ENCODE measurements around the gene KPTN.

Gene KPTN

DNA sequence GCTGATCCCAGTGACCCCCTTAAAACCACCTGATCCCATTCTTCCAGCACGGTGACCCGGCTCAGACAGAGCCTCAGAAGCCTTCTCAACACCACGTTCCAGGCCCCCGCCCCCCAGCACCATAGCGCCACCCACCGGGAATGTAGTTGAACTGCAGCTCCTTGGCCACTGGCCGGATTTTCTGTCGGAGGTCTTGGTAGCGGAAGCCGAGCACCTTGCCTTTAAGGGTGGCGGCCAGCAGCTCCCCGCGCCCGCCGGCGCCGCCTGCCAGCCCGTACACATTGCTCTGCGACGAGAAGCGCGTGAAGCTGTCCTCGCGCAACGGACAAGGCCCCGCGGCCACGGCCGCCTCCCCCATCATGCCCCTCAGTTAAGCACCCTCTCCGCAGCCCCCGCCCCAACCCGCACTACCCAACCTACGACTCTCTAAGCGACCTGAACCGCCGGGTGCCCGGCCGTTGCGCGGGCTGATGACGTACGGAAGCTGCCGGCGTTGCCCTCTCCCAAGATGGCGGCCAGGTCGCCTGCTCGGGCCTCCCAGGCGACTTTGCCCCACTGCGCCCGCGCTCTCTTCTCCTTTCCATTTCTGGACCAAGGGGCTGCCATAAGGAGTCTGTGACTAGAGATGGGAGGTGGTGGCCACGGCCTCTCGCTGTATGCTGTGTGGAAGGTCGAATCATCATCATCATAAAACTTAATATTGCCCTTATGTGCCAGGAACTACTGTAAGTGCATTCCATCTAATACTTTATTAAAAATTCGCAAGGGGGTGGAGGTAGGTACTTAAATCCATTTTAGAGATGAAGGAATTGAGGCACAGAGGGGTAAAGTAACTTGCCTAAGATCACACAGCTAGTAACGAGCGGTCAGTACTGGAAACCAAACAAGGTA is at the start of gene KPTN:
KPTN (minus strand) TSS at position 420 of the 891 bp plus-strand sequence; CDS start at position 361, 59 bp downstream.
- peak; percentile 70 to 96 (median 89) for DNase-seq
- intact Hi-C loops (cut with DNase I), result no loop called here

DNA sequence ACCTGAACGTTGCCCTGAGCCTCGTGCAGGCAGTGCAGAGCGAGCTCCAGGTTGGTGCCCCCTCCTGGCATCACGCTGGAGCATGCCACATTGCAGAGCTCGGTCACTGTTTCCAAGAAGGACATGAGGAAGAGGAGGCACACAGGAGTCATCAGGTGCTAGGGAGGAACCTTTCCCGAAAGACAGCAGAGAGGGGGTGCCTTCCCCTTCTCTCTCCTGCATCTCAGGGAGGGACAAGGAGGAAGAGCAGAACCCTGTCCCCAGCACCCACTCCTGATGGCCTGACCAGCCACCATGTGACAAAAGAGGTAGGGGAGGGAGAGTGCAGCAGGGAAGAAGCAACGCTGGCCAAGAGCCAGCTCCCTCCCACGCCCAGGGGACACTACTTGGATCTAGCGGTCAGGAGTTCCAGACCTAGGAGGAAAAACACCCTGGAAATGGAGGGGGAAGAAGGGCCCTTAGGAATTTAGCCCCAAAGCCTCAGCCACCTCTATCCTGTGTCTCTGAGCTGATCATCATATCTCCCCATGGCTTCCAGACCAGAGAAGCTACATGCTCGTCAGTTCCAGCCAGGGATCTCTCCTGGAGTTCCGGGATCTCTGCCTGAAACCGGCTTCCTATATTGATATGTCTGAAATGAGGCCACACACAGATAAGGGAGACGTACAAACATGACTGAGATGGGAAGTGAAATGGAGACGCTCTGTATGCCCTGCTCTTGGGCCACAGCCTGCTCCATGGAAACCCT is 47.8 kb upstream of the KPTN start:
- no peak for DNase-seq
- intact Hi-C loops (cut with DNase I), result no loop called here

DNA sequence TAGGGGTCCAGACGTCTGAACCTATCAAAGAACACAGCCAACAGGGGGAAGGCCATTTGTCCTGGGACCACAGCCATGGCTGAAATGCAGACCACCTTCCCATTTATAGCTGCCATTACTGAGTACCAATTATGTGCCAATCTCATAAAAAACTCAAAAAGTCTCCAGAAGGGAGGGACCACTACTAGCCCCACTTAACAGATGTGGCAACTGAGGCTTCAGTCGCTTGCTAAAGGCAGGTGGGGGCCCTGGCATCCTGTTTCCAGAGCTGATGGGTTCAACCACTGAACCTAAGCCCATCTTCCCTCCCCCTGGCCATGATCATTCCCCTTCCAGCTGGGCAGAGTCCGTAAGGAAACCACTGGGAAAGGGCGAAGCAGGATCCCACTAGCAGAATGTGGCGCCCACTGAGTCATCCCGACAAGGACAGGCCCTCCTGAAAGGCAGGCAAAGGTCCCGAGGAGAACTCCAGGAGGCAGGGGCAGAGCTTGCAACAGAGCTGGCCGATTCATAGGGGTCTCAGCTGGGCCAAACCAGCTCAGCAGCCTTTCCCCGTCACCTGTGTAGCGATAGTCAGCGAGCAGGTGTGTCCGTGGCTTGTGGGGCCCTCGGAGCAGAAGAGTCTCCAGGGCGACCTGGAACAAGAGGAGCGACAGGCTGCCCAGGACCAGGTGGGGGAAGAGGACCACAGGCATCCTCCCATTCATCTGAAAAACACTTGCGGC is 45.2 kb upstream of the KPTN start:
- DNase-seq, result no peak
- intact Hi-C loops (cut with DNase I), result no loop called here

DNA sequence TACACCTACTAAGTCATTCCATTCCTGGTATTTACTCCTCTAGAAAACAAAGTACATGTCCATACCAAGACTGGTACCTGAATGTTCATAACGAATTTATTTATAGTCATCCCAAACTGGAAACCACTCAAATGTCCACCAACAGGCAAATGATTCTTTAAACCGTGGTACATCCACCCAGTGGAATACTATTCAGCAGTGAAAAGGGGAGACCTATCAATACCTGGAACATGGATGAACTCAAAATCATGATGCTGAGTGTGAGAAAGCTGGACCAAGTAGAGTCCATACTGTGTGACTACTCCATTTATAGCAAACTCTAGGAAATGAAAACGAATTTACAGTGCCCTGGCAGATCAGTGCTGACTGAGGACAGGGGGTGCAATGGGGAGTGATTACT is 42.8 kb upstream of the KPTN start:
- no peak for DNase-seq
- intact Hi-C loops (cut with DNase I), result no loop called here

DNA sequence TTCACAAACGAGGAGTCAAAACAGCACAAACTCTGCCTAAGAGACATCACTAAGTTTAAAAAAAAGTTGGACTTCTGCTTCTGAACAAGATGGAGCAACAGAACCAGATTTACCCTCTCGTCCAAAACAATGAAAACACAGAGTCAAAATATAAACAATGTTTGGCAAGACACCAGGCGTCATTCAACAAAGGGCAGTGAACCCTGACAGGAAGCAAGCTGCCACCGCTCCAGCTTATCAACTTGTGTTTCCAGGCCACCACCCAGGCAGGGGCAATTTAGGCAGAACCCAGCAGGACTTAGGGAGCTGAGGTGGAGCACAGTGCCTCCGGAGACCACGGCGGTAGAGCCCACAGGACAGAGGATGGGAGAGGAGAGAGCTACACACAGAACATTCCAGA is 39.5 kb upstream of the KPTN start:
- no peak for DNase-seq
- intact Hi-C loops (cut with DNase I), result no loop called here

DNA sequence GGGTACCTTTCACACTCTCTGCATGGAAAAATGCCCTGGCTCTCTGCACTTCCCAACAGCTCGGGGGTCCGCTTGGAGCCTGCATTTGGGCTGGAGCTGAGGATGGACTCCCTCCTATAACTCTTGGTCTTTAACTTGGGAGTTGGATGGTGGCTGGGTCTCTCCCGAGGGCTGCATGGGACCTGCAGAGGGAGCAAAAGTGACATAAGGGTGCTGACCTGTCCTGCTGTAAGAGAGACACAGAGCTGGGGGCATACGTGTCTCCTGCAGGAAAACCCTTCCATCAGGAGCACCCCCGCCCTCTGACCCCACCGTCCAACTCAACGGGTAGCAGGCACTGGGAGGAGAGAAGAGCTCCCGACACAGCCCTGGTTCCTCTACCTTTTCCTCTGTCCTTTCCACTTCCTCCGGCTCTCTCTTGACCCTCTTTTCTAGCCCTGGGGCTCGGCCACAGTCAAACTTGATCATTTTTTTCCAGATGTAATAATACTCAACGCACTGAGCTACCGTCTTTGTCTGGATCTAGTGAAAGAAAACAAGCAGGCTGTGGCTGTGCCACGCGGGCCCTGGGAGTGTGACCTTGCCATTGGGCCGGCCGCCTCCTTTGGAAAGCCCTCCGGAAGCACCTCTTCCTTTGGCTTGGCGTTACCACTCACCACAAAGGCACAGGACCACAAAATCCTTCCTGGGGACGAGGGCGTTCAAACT is 37.6 kb upstream of the KPTN start:
- intact Hi-C loops (cut with DNase I), result no loop called here
- DNase-seq, result no peak

DNA sequence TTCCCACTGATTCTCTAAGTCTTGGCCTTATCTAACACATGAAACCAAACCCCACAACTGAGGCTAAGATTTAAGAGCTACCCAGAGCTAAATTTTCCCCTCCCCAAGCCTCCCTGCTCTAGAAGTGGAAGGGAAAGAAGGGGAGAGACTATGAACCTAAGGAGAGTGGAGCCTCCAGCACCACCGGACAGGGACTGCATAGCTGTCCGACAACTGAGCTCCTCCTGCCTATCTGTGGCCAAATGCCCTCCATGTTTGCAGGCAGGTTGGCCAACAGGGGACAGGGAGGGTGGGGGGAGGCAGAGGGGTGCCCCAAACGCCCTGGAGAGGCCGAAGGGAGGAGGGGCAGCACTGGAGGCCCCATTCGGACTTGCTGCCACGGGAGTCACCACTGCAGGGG is 36.8 kb upstream of the KPTN start:
- DNase-seq, result no peak
- intact Hi-C loops (cut with DNase I), result no loop called here

DNA sequence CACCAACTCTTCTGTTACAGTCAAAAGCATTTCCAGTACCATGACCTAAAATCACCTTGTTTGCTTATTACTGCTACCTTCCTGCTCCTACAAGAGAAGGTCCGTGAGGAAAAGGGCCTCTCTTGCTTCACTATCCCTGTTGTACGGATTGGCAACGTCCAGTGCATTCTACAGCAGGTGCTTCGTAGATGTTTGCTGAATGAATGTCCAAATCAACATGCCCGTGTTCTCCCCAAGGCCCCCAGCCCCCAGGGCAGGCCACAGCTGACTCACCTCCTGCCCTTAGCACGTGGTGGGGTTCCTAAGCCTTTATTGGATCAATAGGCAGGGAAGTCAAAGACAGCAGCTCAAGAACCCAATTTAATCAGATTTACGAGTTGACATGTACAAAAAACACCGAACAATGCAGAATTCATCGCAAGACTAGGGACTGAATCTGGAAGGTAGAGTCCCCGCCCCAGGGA is 36.4 kb upstream of the KPTN start:
- DNase-seq, result no peak
- intact Hi-C loops (cut with DNase I), result no loop called here

DNA sequence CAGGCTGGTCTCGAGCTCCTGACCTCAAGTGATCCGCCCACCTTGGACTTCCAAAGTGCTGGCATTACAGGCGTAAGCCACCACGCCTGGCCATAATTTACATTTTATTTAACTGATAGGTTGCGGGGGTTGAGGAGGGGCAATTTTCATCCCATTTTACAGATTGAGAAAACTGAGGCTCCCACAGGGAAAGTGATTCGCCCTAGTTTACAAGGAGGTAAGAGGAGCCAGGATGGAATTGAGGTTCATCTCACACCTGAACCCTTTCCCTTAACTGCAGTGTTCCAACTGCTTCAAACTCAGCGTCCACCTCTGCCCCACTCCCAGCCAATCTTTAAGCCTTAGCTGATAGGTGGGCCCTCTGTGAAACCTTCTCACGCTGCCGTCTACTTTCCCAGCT is 34.8 kb upstream of the KPTN start:
- intact Hi-C loops (cut with DNase I), result loop anchor here (5.0 kb wide), 1 partner anchor 178 kb away; no protein-coding TSS in a partner anchor
- no peak for DNase-seq

DNA sequence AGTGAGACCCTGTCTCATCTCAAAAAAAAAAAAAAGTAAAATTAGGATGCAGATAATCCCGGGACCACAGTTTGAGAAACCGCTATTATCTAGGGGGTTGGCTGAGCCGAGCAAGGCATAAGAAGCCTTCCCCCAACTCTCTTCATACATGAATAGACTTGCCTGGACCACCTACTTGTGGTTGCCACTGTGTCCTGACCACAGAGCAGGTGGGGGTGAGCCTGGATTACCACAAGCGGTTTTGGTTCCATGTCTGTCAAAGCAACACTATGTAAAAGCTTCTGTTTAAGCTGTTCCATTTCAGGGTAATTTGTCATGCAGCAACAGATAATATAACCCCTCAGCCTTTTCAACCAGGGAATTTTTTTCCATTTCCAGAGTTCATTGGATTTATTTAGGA is 34.1 kb upstream of the KPTN start:
- no peak for DNase-seq
- intact Hi-C loops (cut with DNase I), result loop anchor here (5.0 kb wide), 1 partner anchor 179 kb away; no protein-coding TSS in a partner anchor

DNA sequence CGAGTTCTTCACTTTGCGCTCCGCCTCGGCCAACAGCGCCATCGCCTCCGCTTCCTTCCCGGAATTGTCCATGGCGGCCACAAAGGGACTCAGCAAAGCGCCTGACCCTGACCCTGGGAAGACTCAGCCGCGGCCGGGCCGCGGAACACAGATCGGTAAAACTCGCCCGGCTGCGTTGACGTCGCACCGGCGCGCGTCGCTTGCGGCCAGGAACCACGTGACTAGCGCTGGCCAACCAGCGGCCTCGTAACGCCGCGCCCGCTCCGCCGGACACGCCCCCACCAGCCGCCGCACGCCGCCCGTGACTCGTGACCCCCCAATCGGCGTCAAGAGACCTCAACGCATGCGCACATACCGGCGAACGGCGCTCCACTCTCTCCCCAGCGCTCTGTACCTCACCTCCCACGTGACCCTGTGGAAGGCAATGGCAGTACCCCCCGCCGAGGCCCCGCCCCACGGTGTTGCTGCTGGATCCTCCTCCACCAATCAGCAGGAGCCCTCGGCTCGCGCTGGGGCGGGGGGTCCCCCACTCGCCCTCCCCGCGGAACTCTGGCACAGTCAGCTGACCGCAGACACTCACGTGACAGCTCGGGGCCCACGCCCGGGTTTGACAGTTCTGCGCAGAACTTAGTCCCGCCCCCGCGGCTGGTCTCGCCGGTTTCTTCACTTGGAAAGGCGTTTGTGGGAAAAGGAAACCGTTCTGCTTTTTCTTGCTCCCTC is 31.0 kb upstream of the KPTN start, which contains the start of gene NAPA:
NAPA (minus strand) TSS at position 195 of the 720 bp plus-strand sequence; CDS start at position 72, 123 bp downstream.
- intact Hi-C loops (cut with DNase I), result loop anchor here (5.0 kb wide), 3 partner anchors 73 to 182 kb away; no protein-coding TSS in a partner anchor

DNA sequence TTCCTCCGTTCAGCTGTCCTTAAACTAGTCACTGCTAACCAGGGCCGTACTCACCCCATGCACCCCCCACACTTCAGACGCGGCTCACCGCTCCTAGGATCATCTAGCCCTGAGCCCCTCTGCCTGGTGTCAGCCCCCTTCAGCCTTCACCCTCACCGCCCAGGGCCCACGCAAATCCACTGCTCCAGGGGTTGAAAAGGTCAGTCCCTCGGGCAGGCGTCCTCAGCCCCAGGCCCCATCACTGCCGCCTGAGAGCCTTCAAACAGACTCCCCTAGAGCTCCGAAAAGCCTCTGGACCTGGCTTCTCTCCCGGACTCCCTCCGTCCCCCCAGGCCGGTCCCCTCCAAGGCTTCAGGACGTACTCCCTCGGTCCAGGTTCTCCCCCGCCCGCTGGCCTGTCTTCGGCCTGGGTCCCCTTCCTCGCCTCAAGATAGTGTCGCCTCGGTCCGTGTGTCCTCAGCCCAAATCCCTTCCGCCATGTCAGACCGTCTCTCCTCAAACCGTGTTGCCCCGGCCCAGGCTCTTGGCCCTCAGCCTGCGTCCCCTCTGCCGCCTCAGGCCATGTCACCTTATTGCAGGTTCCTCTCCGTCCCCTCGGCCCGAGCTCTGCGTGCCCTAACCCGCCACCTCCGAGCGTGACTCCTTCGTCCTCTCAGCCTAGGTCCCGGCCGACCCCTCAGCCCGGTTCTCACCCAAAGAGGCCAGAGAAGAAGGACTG is 30.3 kb upstream of the KPTN start:
- intact Hi-C loops (cut with DNase I), result loop anchor here (5.0 kb wide), 2 partner anchors 72 to 98 kb away; no protein-coding TSS in a partner anchor
- no peak for DNase-seq

More for the DNA sequence above, 31.0 kb upstream of the KPTN start, which contains the start of gene NAPA:
- DNase-seq, result peak; percentile 100

DNA sequence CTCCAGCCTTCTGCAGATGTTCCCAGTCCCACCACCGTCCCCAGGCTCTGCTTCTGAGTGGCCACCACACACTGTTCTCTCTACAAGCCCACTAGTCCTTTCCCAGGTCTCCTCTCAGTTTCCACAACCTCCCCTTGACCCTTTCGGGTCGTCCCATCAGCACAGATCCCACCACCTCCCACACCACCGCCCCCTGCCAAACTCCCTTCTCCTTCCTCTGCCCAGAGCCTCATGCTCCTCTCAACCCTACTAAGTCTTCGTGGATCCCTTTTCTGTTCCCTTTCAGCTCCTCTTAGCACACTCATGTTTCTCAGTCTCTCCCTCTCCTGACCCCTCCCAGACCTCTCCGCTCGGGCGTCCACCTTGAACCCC is 28.9 kb upstream of the KPTN start:
- intact Hi-C loops (cut with DNase I), result loop anchor here (5.0 kb wide), 2 partner anchors 71 to 99 kb away; no protein-coding TSS in a partner anchor

DNA sequence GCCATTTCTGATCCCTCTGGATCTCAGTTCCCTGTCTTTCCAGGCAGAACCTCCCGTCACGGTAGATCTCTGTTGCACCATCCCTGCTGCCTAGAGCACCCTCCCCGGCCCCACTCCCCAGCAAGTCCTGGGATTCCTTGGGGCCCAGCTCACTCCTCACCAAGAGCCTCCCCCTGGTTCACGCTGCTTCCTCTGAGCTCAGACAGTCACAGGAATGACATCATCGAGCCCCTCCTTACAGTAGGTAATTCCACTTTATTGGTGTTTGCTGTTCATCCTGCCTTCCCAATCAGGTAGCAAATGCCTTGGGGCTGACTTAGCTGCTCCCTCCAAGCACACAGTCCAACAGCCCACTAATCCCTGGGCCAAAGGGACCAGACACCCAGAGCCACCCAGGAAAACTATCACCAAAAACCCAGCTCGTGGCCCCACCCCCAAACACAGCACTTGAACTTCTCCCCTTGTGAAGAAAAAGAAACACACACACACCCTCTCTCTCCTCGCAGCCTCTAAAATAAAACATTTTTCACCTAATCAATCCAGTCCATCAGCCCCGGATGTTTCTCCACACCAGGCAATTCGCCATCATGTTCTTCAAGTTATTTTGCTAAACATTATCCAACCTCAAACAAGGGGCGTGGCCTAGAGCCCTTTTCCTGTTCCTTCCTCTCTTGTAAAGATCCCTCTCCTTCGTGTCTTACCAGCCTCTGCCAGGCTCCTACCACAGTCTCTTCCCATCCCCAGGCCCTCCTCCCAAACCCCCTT is 28.3 kb upstream of the KPTN start:
- no peak for DNase-seq
- intact Hi-C loops (cut with DNase I), result loop anchor here (5.0 kb wide), 2 partner anchors 70 to 100 kb away; no protein-coding TSS in a partner anchor

More for the DNA sequence above, 28.9 kb upstream of the KPTN start:
- DNase-seq, result no peak

DNA sequence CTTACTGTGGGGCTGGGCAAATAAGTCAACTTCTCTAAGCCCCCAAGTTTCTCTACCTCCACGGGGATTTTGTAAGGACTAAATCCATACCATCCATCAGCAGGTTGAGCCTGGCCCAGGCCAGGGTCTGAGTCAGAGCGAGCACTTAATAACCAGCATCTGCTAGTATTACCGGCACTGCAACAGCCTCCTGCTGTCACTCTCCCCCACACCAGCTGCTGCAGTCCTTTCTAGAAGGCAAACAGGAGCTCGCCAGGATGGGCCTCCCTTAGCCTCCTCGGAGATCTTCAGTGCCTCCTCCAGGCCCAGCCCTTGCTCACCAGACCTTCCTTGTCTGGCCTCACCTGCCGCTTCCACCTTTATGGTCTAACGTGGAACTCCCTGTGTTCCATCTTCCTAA is 27.7 kb upstream of the KPTN start:
- intact Hi-C loops (cut with DNase I), result loop anchor here (5.0 kb wide), 2 partner anchors 69 to 101 kb away; no protein-coding TSS in a partner anchor
- no peak for DNase-seq

DNA sequence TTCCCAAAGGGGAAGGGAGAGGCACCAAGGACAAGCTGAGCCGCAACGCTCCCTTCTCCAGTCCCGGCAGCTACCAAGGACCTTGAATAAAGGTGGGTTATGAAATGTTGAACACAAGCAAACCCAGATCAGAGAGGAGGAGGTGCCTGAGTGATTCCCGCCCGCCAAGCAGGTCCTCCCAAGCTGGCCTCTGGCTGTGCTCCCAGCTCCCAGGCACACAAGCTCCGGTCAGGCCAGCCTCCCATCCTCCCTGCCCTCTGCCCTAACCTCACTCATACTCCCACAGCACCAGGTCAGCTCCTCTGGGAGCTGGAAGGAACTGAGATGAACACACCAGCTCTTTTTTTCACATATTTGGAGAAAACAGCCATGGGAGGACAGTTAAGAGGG is 27.1 kb upstream of the KPTN start:
- intact Hi-C loops (cut with DNase I), result loop anchor here (5.0 kb wide), 2 partner anchors 69 to 101 kb away; no protein-coding TSS in a partner anchor
- DNase-seq, result no peak

All from head of caudate nucleus (tissue), 42 donors.